HuH-7 (cell line): ENCODE results near the gene STK40.

Experiments used
- DNase-seq: peaks from one replicate; pipeline ENCODE4 v3.0.0; 2011; ENCODE audit warnings: low spot score

The STK40 gene

GRCh38 chr1:36309397-36309796 is 76.3 kb downstream of the STK40 start:
- no peak for DNase-seq

- DNase-seq: no peak
These were observed 78.0 kb downstream of the STK40 start for GRCh38 chr1:36307601-36308330.

DNA sequence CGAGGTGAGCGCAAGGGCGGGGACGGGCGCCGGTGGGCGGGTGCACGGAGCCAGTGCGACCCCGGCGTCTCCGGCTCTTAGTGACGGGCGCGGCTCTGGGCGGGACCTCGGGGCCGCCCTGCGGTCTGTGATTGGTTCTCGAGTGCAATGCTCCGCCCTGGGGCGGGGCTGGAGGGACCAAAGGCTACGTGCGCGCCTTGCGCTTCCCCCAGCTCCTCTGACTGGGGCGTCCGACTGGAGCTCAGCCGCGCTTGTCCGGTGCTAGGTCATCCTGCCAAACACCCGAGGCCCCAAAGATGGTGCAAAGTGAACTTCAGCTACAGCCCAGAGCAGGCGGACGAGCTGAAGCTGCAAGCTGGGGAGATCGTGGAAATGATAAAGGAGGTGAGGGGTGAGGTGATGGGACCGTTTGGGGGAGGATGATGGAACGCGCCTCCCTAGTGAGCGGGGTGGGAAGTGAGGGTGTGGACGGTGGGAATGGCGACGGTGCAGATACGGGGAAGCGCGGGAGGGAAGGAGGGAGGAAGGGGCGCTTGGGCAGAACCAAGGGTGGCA is 78.7 kb downstream of the STK40 start:
- DNase-seq: peak; percentile 94

DNA sequence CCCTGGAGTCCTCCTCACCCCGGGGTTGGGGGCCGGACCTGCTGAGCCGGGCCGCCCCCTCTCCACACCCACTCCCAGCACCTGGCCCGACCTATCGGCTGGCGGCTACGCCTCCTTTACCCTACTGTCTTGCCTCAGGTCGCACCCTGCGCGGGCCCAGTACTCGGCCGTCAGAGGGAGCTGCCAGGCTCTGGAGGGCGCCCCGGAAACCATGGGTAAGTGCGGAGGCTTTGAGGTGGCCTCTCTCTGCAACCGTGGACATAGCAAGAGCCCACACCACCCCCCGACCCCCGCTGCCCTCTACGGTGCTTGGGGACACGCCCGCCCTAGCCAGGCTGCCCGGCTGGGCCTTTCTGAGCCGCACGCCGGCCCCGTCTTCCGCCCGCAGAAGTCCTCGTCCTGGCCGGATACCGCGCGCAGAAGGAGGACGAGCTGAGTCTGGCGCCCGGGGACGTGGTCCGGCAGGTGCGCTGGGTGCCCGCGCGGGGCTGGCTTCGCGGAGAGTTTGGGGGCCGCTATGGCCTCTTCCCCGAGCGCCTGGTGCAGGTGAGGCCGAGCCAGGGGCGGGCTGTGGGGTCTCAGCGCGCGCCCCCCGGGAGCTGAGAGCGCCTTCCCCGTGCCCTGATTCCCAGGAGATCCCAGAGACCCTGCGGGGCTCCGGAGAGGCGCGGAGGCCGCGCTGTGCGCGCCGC is 79.4 kb downstream of the STK40 start, which contains the start of gene SH3D21:
Gene SH3D21 (plus strand): TSS at position 159 of the 692 bp plus-strand sequence. CDS start 53 bp downstream, at position 212.
- peak; percentile 79 for DNase-seq

DNA sequence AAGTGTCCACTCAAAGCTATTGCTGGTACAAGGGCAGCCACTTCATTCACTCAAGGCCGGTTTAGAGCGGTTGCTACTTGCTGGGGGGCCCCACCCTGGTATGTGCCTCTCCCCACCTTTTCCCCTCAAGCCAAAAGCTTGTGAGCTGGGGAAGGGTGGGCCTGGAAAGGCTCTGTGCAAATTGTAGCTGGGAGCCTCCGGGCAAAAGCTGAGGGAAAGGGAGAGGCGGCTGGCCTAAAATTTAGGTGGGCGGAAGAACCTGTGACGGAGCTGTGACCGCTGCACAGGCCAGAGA is 79.9 kb downstream of the STK40 start:
- no peak for DNase-seq

GRCh38 chr1:36304970-36305914 is 80.5 kb downstream of the STK40 start:
- no peak for DNase-seq

GRCh38 chr1:36304521-36304920 is 81.2 kb downstream of the STK40 start:
- DNase-seq: no peak

DNA sequence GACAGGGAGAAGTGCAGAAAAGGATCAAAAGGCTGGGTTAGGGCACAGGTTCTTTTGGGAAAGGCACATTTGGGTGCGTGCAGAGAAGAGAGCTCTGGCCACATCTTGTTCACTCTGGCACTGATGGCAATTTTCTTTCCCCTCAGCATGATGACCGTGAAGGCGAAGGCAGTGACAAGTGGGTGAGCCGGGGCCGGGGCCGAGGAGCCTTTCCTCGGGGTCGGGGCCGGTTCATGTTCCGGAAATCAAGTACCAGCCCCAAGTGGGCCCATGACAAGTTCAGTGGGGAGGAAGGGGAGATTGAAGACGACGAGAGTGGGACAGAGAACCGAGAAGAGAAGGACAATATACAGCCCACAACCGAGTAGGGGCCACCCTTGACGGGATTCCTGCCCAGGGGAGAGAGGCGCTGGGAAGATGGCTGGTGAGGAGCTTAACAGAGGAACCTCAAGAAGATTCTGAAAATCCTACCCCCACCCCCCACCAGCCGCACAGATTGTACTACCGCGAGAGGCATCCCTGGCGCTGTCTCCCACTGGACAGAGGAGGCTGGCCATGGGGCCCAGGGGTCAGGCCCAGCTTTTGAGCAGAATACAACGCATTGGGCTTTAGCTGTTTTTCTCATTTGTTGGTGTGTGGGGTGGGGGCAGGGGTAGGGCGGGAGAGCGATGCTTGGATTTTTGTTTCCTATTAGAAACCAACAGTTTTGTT is 81.9 kb downstream of the STK40 start:
- DNase-seq: no peak

GRCh38 chr1:36303244-36303643 is 82.5 kb downstream of the STK40 start:
- no peak for DNase-seq

- DNase-seq: no peak
These were observed 84.5 kb downstream of the STK40 start for GRCh38 chr1:36301220-36301619.

- no peak for DNase-seq
These were observed 85.2 kb downstream of the STK40 start for GRCh38 chr1:36300526-36300925.

GRCh38 chr1:36298640-36299039 is 87.1 kb downstream of the STK40 start:
- no peak for DNase-seq

GRCh38 chr1:36297062-36297461 is 88.7 kb downstream of the STK40 start:
- DNase-seq: no peak

DNA sequence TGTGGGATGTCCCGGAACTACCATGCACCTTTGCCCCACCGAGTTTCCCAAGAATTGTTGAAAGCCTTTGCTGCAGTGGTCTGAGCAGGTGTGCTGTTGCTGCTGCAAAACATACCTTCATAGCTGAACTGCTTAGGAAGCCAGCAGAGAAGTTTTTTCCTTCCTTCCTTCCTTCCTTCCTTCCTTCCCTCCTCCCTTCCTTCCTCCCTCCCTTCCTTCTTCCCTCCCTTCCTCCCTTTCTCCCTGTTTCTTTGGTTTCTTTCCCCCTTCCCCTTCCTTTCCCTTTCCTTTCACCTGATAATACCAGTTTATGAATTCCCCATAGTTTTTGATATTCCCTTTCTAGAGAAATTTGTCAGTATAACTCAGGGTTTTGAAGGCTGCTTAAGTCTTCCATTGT is 90.3 kb downstream of the STK40 start:
- DNase-seq: no peak
